ENCODE results near the gene ACBD6.

ACBD6 gene

GRCh38 chr1:180262628-180263488 lies 239.5 kb downstream of the ACBD6 start:
- no peak for DNase-seq (ENCODE audit: low read depth in 1 of 2, low spot score in 1 of 2)
- TF ChIP-seq REST (IDR thresholded peaks at IDR 0.05; ENCODE audit: insufficient replicate concordance, low read depth) (no peak), GABPA (IDR thresholded peaks at IDR 0.05; ENCODE audit: low read depth) (no peak), SPI1 (IDR thresholded peaks at IDR 0.05; ENCODE audit: borderline replicate concordance, low read depth) (no peak), POLR2AphosphoS5 (IDR thresholded peaks at IDR 0.05; ENCODE audit: low read depth) (no peak)
- TF ChIP-seq, protein P1, sequence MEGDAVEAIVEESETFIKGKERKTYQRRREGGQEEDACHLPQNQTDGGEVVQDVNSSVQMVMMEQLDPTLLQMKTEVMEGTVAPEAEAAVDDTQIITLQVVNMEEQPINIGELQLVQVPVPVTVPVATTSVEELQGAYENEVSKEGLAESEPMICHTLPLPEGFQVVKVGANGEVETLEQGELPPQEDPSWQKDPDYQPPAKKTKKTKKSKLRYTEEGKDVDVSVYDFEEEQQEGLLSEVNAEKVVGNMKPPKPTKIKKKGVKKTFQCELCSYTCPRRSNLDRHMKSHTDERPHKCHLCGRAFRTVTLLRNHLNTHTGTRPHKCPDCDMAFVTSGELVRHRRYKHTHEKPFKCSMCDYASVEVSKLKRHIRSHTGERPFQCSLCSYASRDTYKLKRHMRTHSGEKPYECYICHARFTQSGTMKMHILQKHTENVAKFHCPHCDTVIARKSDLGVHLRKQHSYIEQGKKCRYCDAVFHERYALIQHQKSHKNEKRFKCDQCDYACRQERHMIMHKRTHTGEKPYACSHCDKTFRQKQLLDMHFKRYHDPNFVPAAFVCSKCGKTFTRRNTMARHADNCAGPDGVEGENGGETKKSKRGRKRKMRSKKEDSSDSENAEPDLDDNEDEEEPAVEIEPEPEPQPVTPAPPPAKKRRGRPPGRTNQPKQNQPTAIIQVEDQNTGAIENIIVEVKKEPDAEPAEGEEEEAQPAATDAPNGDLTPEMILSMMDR (IDR thresholded peaks at IDR 0.05; ENCODE audit: insufficient read depth, low read length) = no peak
- H3K27me3 ChIP-seq (ENCODE audit: insufficient read depth, poor library complexity, severe bottlenecking) = no peaks in the 10 kb centered on the region
- no peak overlapping the region for H3K4me3 ChIP-seq (replicated peaks; ENCODE audit: insufficient read depth, low read length)
- no peak overlapping the region for H3K27ac ChIP-seq (replicated peaks)

DNA sequence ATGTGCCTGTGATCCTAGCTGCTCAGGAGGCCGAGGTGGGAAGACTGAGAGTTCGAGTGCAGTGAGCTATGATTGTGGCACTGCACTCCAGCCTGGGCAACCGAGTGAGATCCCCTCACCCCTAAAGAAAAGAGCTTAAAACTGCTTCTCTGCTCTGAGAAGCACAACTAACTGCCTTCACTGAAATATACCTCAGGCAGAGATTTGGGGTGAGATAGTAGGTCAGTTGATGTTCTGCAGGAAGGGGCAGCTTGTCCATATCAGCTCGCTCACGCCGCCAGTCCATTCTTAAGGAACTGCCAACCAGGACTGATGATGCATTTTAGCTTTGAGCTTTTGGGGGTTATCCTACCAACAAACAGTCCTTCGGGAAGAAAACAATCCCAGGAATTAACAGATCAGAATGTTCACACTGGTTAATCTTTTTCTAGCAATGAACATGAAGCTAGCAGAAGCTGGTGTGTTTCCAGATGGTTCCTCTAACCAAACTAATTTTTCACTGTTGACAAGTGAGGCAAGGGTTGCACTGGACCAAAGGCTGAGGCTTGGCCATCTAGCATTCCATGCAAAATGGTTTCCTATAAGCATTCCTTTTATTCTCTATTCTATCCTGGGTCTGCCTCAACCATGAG lies 240.7 kb downstream of the ACBD6 start:
- TF ChIP-seq, protein P1 (IDR thresholded peaks at IDR 0.05; ENCODE audit: insufficient read depth, low read length) = no peak
- TF ChIP-seq REST (IDR thresholded peaks at IDR 0.05; ENCODE audit: insufficient replicate concordance, low read depth) = no peak
- no peak for TF ChIP-seq SPI1 (IDR thresholded peaks at IDR 0.05; ENCODE audit: borderline replicate concordance, low read depth)
- no peak for TF ChIP-seq GABPA (IDR thresholded peaks at IDR 0.05; ENCODE audit: low read depth)
- no peak for TF ChIP-seq POLR2AphosphoS5 (IDR thresholded peaks at IDR 0.05; ENCODE audit: low read depth)

GRCh38 chr1:180261030-180261429 lies 241.3 kb downstream of the ACBD6 start:
- TF ChIP-seq POLR2AphosphoS5 (IDR thresholded peaks at IDR 0.05; ENCODE audit: low read depth) (no peak), SPI1 (IDR thresholded peaks at IDR 0.05; ENCODE audit: borderline replicate concordance, low read depth) (no peak), REST (IDR thresholded peaks at IDR 0.05; ENCODE audit: insufficient replicate concordance, low read depth) (no peak), GABPA (IDR thresholded peaks at IDR 0.05; ENCODE audit: low read depth) (no peak)
- TF ChIP-seq, protein P1 (IDR thresholded peaks at IDR 0.05; ENCODE audit: insufficient read depth, low read length) = no peak
- DNase-seq (ENCODE audit: low read depth in 1 of 2, low spot score in 1 of 2) = no peak
- no peak overlapping the region for H3K27ac ChIP-seq (replicated peaks)
- H3K27me3 ChIP-seq (ENCODE audit: insufficient read depth, poor library complexity, severe bottlenecking) = no peaks in the 10 kb centered on the region
- H3K4me3 ChIP-seq (replicated peaks; ENCODE audit: insufficient read depth, low read length) = no peak overlapping the region

More for the DNA sequence above, 240.7 kb downstream of the ACBD6 start:
- Histone ChIP-seq H3K27me3 (ENCODE audit: insufficient read depth, poor library complexity, severe bottlenecking) (no peaks in the 10 kb centered on the region), H3K4me3 (replicated peaks; ENCODE audit: insufficient read depth, low read length) (no peak overlapping the region), H3K27ac (replicated peaks) (no peak overlapping the region)
- DNase-seq (ENCODE audit: low read depth in 1 of 2, low spot score in 1 of 2) = no peak
